Endothelial cell (in vitro differentiated cells): ENCODE results near the gene SESN3. TPM values are rescaled to one million over a fixed set of nuclear protein-coding genes. Genes with fewer than 3 reads are reported as not detected.

Source experiments
- DNase-seq: peaks from one replicate; pipeline ENCODE4 v3.0.0; 2021; ENCODE audit warnings: low spot score
- H3K27ac Mint-ChIP-seq: one replicate; pipeline ENCODE4 v1.8.0; 2021; ENCODE audit warnings: mixed read lengths, inconsistent platforms; ENCODE audit not compliant: unreplicated experiment
- H3K27me3 Mint-ChIP-seq: one replicate; pipeline ENCODE4 v1.8.0; 2021; ENCODE audit warnings: mild to moderate bottlenecking, moderate library complexity, mixed read lengths, inconsistent platforms; ENCODE audit not compliant: unreplicated experiment
- H3K36me3 Mint-ChIP-seq: one replicate; pipeline ENCODE4 v1.8.0; 2021; ENCODE audit warnings: mild to moderate bottlenecking, low read depth, mixed read lengths, inconsistent platforms; ENCODE audit not compliant: unreplicated experiment
- H3K4me1 Mint-ChIP-seq: one replicate; pipeline ENCODE4 v1.8.0; 2021; ENCODE audit warnings: mild to moderate bottlenecking, mixed read lengths, inconsistent platforms; ENCODE audit not compliant: unreplicated experiment
- H3K4me3 Mint-ChIP-seq: one replicate; pipeline ENCODE4 v1.8.0; 2021; ENCODE audit warnings: mild to moderate bottlenecking, mixed read lengths, inconsistent platforms; ENCODE audit not compliant: unreplicated experiment
- H3K9me3 Mint-ChIP-seq: one replicate; pipeline ENCODE4 v1.8.0; 2021; ENCODE audit warnings: mixed read lengths, inconsistent platforms; ENCODE audit not compliant: unreplicated experiment
- CTCF ChIP-seq: fragments of 200-600 bp; sonication (generic); IDR thresholded peaks from one replicate; pipeline ENCODE4 v1.5.0; 2021; ENCODE audit warnings: antibody characterized with exemption; ENCODE audit not compliant: unreplicated experiment
- total RNA-seq: library from RNA; stranded (reverse); fragmentation: NEBNext Ultra II Directional; extraction: Animal tissue kit (Norgen Biotek cat#: 25700); gene quantifications from one replicate; pipeline ENCODE4 v1.2.1, GENCODE V29; 2021; ENCODE audit not compliant: unreplicated experiment

SESN3 gene
- total RNA-seq, 1 donor from 2014 or later = 94.5 TPM

- peak overlapping the region; percentile 78 for H3K27ac Mint-ChIP-seq
- H3K4me3 Mint-ChIP-seq = peak overlapping the region; percentile 90
- H3K9me3 Mint-ChIP-seq = no peaks in the 10 kb centered on the region
- H3K36me3 Mint-ChIP-seq = no peaks in the 10 kb centered on the region
- TF ChIP-seq CTCF = no peak
- peaks cover 9% of the 10 kb centered on the region for H3K27me3 Mint-ChIP-seq
- peaks cover 23% of the 10 kb centered on the region for H3K4me1 Mint-ChIP-seq
- peak; percentile 41 for DNase-seq
Measured at GRCh38 chr11:95149651-95150364, 81.2 kb downstream of the SESN3 start.

GRCh38 chr11:95148938-95149337, 82.1 kb downstream of the SESN3 start:
- Mint-ChIP-seq H3K9me3 (no peaks in the 10 kb centered on the region), H3K4me3 (no peak overlapping the region), H3K27me3 (peaks cover 10% of the 10 kb centered on the region), H3K27ac (no peak overlapping the region), H3K36me3 (no peaks in the 10 kb centered on the region), H3K4me1 (peaks cover 22% of the 10 kb centered on the region)
- TF ChIP-seq CTCF = no peak
- DNase-seq = no peak

- Mint-ChIP-seq H3K36me3 (no peaks in the 10 kb centered on the region), H3K9me3 (no peaks in the 10 kb centered on the region), H3K4me3 (no peak overlapping the region), H3K27ac (no peak overlapping the region), H3K4me1 (peaks cover 16% of the 10 kb centered on the region), H3K27me3 (peaks cover 10% of the 10 kb centered on the region)
- TF ChIP-seq CTCF = no peak
- no peak for DNase-seq
Measured at GRCh38 chr11:95148406-95148805, 82.6 kb downstream of the SESN3 start.

GRCh38 chr11:95147364-95147905, 83.6 kb downstream of the SESN3 start:
- no peak for TF ChIP-seq CTCF
- H3K9me3 Mint-ChIP-seq = no peaks in the 10 kb centered on the region
- H3K27ac Mint-ChIP-seq = no peak overlapping the region
- H3K4me3 Mint-ChIP-seq = no peak overlapping the region
- peaks cover 16% of the 10 kb centered on the region for H3K4me1 Mint-ChIP-seq
- DNase-seq = no peak
- H3K36me3 Mint-ChIP-seq = no peaks in the 10 kb centered on the region
- peaks cover 10% of the 10 kb centered on the region for H3K27me3 Mint-ChIP-seq

- Mint-ChIP-seq H3K4me3 (no peak overlapping the region), H3K36me3 (no peaks in the 10 kb centered on the region), H3K9me3 (no peaks in the 10 kb centered on the region), H3K27ac (no peak overlapping the region), H3K27me3 (peaks cover 8% of the 10 kb centered on the region), H3K4me1 (peaks cover 10% of the 10 kb centered on the region)
- TF ChIP-seq CTCF = no peak
- no peak for DNase-seq
Measured at GRCh38 chr11:95145430-95146060, 85.5 kb downstream of the SESN3 start.
